Cardiac muscle cell (in vitro differentiated cells and primary cell): ENCODE measurements around the gene MVD. TPM values are rescaled to one million over a fixed set of nuclear protein-coding genes. Genes with fewer than 3 reads are reported as not detected.

Experiments used
- DNase-seq, 2 donors: peaks; one replicate each; pipeline versions ENCODE4 v3.0.0 to v3.0.0-alpha.2; 2010 to 2017; ENCODE audit warnings: low read depth in 1 of 2, low spot score in 1 of 2
- H3K27ac ChIP-seq: fragments of 200-600 bp; sonication (generic); 2 replicates; pipeline ENCODE4 v1.5.1; 2016
- H3K27me3 ChIP-seq: fragments of 200-600 bp; sonication (generic); 2 replicates; pipeline ENCODE4 v1.6.0; 2016; ENCODE audit warnings: control low read depth
- H3K36me3 ChIP-seq: fragments of 200-600 bp; sonication (generic); 2 replicates; pipeline ENCODE4 v1.5.1; 2016; ENCODE audit warnings: control low read depth
- H3K4me1 ChIP-seq: fragments of 200-600 bp; sonication (generic); 2 replicates; pipeline ENCODE4 v1.8.1; 2017; ENCODE audit warnings: low read depth, mild to moderate bottlenecking, mixed run types
- H3K4me3 ChIP-seq: fragments of 200-600 bp; sonication (generic); 2 replicates; pipeline ENCODE4 v1.5.1; 2016; ENCODE audit warnings: mild to moderate bottlenecking
- H3K9me3 ChIP-seq: fragments of 200-600 bp; sonication (generic); 2 replicates; pipeline ENCODE4 v1.5.1; 2017; ENCODE audit warnings: low read depth, mild to moderate bottlenecking, control low read depth
- CTCF ChIP-seq: IDR thresholded peaks from 2 replicates; pipeline ENCODE4 v1.5.1; 2012; ENCODE audit warnings: low read depth, mild to moderate bottlenecking, low read length
- polyA plus RNA-seq: library from polyadenylated mRNA; unstranded; fragments of >200 nt; fragmentation: Nextera tagmentation; extraction: Ambion mirVana; gene quantifications from 2 replicates; pipeline ENCODE4 v1.2.1, GENCODE V29; 2016
- total RNA-seq: library from RNA; depleted of rRNA; stranded (reverse); fragments of >200 nt; gene quantifications from 2 replicates; pipeline ENCODE4 v1.2.3, GENCODE V29; 2016

MVD gene
- total and polyA plus RNA-seq, 2 experiments from 2014 or later: 65.0 to 192 TPM

- Histone ChIP-seq H3K4me3 (no peak overlapping the region), H3K9me3 (no peaks in the 10 kb centered on the region), H3K4me1 (peaks cover 6% of the 10 kb centered on the region), H3K36me3 (no peaks in the 10 kb centered on the region), H3K27ac (no peak overlapping the region), H3K27me3 (no peaks in the 10 kb centered on the region)
- DNase-seq: no peak
- no peak for TF ChIP-seq CTCF
Observed at GRCh38 chr16:88649195-88649923, 13.5 kb downstream of the MVD start.

- H3K36me3 ChIP-seq: no peaks in the 10 kb centered on the region
- H3K4me3 ChIP-seq: no peak overlapping the region
- no peak for DNase-seq
- H3K9me3 ChIP-seq: no peaks in the 10 kb centered on the region
- peaks cover 6% of the 10 kb centered on the region for H3K4me1 ChIP-seq
- H3K27me3 ChIP-seq: no peaks in the 10 kb centered on the region
- TF ChIP-seq CTCF: no peak
- H3K27ac ChIP-seq: no peak overlapping the region
Observed at GRCh38 chr16:88647178-88648070, 15.5 kb downstream of the MVD start.

- Histone ChIP-seq H3K27me3 (no peaks in the 10 kb centered on the region), H3K36me3 (no peaks in the 10 kb centered on the region), H3K9me3 (no peaks in the 10 kb centered on the region), H3K27ac (no peak overlapping the region), H3K4me3 (no peak overlapping the region), H3K4me1 (peaks cover 4% of the 10 kb centered on the region)
- DNase-seq: no peak
- no peak for TF ChIP-seq CTCF
Observed at GRCh38 chr16:88646345-88647034, 16.4 kb downstream of the MVD start.

GRCh38 chr16:88645941-88646340 lies 16.9 kb downstream of the MVD start:
- H3K27ac ChIP-seq: no peak overlapping the region
- H3K9me3 ChIP-seq: no peaks in the 10 kb centered on the region
- no peak overlapping the region for H3K4me3 ChIP-seq
- DNase-seq: no peak
- H3K36me3 ChIP-seq: no peaks in the 10 kb centered on the region
- no peak for TF ChIP-seq CTCF
- no peaks in the 10 kb centered on the region for H3K4me1 ChIP-seq
- H3K27me3 ChIP-seq: no peaks in the 10 kb centered on the region

- no peak for TF ChIP-seq CTCF
- Histone ChIP-seq H3K27me3 (no peaks in the 10 kb centered on the region), H3K4me3 (no peak overlapping the region), H3K36me3 (no peaks in the 10 kb centered on the region), H3K9me3 (no peaks in the 10 kb centered on the region), H3K4me1 (no peaks in the 10 kb centered on the region), H3K27ac (no peak overlapping the region)
- DNase-seq: no peak
Observed at GRCh38 chr16:88645455-88645854, 17.4 kb downstream of the MVD start.
